Activated T-cell treated with anti-CD3 and anti-CD28 coated beads, Interleukin-2, amount 50 U/mL, for 72 hours (primary cell): ENCODE measurements around the gene FGF12. TPM values are rescaled to one million over a fixed set of nuclear protein-coding genes. Genes with fewer than 3 reads are reported as not detected.
"Not testable (repeated sequence)": the region's sequence is repeated elsewhere in the genome, so short reads cannot be mapped to it uniquely, and the experiment has no call there.

Experiments used
- ATAC-seq, 2 donors: fragments of 150-1000 bp; cut with Tn5 transposase; replicated peaks in 1 of 2; 2 replicates each; pipeline ENCODE4 v1.10.0; 2021; ENCODE audit warnings: moderate library complexity in 2 of 2, mild to moderate bottlenecking in 1 of 2
- DNase-seq, 2 donors: peaks; one replicate each; pipeline ENCODE4 v3.0.0; 2021 to 2022; ENCODE audit warnings: mixed read lengths in 1 of 2
- H3K27ac Mint-ChIP-seq: one replicate; pipeline ENCODE4 v1.8.0; 2022; ENCODE audit warnings: mild to moderate bottlenecking, moderate library complexity, mixed read lengths
- H3K27me3 Mint-ChIP-seq: one replicate; pipeline ENCODE4 v1.8.0; 2022; ENCODE audit warnings: low read depth, mixed read lengths
- H3K36me3 Mint-ChIP-seq, 2 donors: one replicate each; pipeline ENCODE4 v1.8.0; 2022; ENCODE audit warnings: mixed read lengths in 2 of 2, mild to moderate bottlenecking in 1 of 2; ENCODE audit not compliant: insufficient read depth in 2 of 2
- H3K4me1 Mint-ChIP-seq: one replicate; pipeline ENCODE4 v1.8.0; 2022; ENCODE audit warnings: low read depth, mixed read lengths
- H3K4me3 Mint-ChIP-seq, 2 donors: one replicate each; pipeline ENCODE4 v1.8.0; 2022; ENCODE audit warnings: mild to moderate bottlenecking in 2 of 2, mixed read lengths in 2 of 2, moderate library complexity in 2 of 2
- H3K9me3 Mint-ChIP-seq, 2 donors: one replicate each; pipeline ENCODE4 v1.8.0; 2022; ENCODE audit warnings: mixed read lengths in 2 of 2
- total RNA-seq, 2 donors: library from RNA; stranded (reverse); gene quantifications; one replicate each; pipeline ENCODE4 v1.2.3, GENCODE V29; 2022

The FGF12 gene
- total RNA-seq: not detected

- H3K36me3 Mint-ChIP-seq: no peaks in the 10 kb centered on the region
- peaks cover 39% of the 10 kb centered on the region for H3K27me3 Mint-ChIP-seq
- ATAC-seq (peak in 1 of 2 donors; percentile 17), DNase-seq (no peak)
- peaks cover 0 to 2% of the 10 kb centered on the region in 2 donors for H3K9me3 Mint-ChIP-seq
- H3K27ac Mint-ChIP-seq: no peak within 1 kb of the TSS
- peak within 1 kb of the TSS in 1 of 2 donors; percentile 23 for H3K4me3 Mint-ChIP-seq
- H3K4me1 Mint-ChIP-seq: peaks cover 5% of the 10 kb centered on the region
Observed at GRCh38 chr3:192727032-192727847, at the start of gene FGF12. FGF12 (minus strand) TSS chr3:192727541.

DNA sequence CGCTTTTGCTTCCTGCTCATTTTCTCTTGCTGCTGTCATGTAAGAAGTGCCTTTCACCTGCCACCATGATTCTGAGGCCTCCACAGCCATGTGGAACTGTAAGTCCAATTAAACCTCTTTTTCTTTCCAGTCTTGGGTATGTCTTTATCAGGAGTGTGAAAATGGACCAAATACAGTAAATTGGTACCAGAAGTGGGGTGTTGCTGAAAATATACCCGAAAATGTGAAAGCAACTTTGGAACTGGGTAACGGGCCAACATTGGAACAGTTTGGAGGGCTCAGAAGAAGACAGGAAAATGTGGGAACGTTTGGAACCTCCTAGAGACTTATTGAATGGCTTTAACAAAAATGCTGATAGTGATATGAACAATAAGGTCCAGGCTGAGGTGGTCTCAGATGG, 47.0 kb upstream of the FGF12 start:
- DNase-seq, ATAC-seq, H3K27ac Mint-ChIP-seq, H3K27me3 Mint-ChIP-seq, H3K4me3 Mint-ChIP-seq, H3K4me1 Mint-ChIP-seq: not testable (repeated sequence)
- Mint-ChIP-seq H3K9me3 (peaks cover 11 to 13% of the 10 kb centered on the region in 2 donors), H3K36me3 (peaks cover 6 to 12% of the 10 kb centered on the region in 2 donors)

- no peaks in the 10 kb centered on the region for H3K4me1 Mint-ChIP-seq
- ATAC-seq (no peak), DNase-seq (peak in 1 of 2 donors; percentile 3)
- H3K36me3 Mint-ChIP-seq: peaks cover 6 to 12% of the 10 kb centered on the region in 2 donors
- no peaks in the 10 kb centered on the region for H3K27me3 Mint-ChIP-seq
- H3K4me3 Mint-ChIP-seq: no peak overlapping the region
- H3K27ac Mint-ChIP-seq: no peak overlapping the region
- H3K9me3 Mint-ChIP-seq: peaks cover 11 to 13% of the 10 kb centered on the region in 2 donors
Observed at GRCh38 chr3:192772240-192772894, 45.0 kb upstream of the FGF12 start.

DNA sequence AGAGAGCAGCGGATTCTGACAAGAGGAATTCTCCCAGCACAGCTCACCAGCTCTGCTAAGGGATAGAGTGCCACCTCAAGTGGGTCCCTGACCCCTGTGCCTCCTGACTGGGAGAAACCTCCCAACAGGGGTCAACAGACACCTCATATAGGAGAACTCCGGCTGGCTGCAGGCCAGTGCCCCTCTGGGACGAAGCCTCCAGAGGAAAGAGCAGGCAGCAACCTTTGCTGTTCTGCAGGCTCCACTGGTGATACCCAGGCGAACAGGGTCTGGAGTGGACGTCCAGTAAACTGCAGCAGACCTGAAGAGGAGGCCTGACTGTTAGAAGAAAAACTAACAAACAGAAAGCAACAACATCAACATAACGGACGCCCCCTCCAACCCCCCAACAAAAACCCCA, 31.3 kb upstream of the FGF12 start:
- Mint-ChIP-seq H3K27ac (no peak overlapping the region), H3K4me3 (no peak overlapping the region), H3K27me3 (peaks cover 7% of the 10 kb centered on the region), H3K36me3 (no peaks in the 10 kb centered on the region), H3K4me1 (no peaks in the 10 kb centered on the region), H3K9me3 (peaks cover 0 to 1% of the 10 kb centered on the region in 2 donors)
- DNase-seq (no peak), ATAC-seq (no peak)

DNA sequence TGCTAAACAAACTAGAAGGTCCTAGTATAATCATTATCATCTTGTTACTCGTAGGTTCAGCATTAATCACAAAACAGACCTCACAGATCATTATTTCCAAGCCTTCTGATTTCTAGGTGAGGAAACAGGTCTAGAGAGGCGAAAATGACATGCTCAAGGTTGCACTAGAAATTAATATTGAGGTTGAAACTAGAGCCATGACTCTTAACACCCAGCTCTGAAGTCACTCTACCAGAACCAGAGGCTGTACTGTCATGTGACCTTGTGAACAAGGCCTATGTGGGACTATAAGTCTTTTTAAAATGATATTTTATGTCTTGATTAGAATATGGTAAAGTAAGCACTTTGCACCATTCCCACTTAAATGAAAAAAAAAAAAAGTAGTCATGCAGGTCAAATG, 23.8 kb upstream of the FGF12 start:
- Mint-ChIP-seq H3K27me3 (peaks cover 7% of the 10 kb centered on the region), H3K9me3 (no peaks in the 10 kb centered on the region)

DNA sequence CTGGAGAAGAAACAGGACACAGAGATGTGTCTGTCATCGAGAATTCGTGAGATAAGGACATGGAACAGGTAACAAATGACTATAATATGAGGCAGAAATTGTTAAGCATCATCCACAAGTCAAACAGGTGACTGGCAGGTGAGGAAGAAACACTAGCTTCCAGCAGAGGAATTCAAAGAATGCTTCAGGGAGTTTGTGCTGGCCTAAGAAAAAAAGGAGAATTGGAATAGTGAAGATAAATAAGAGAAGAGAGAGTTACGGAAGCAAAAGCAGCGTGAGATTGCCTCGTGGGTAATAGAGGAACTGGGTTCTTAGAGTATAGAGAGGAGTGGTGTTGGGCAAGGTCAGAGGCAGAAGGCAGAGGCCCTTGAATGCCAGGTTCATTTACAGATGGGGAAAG, 22.9 kb upstream of the FGF12 start:
- peaks cover 0 to under 1% of the 10 kb centered on the region in 2 donors for H3K9me3 Mint-ChIP-seq
- peaks cover 7% of the 10 kb centered on the region for H3K27me3 Mint-ChIP-seq
- DNase-seq: no peak
- H3K27ac Mint-ChIP-seq: no peak overlapping the region
- no peak overlapping the region for H3K4me3 Mint-ChIP-seq
- no peaks in the 10 kb centered on the region for H3K4me1 Mint-ChIP-seq
- ATAC-seq: no peak
- H3K36me3 Mint-ChIP-seq: peaks cover 0 to 2% of the 10 kb centered on the region in 2 donors

More for the DNA sequence above, 23.8 kb upstream of the FGF12 start:
- Mint-ChIP-seq H3K27ac (no peak overlapping the region), H3K36me3 (peaks cover 0 to 2% of the 10 kb centered on the region in 2 donors), H3K4me1 (no peaks in the 10 kb centered on the region), H3K4me3 (no peak overlapping the region)
- no peak for DNase-seq
- ATAC-seq: no peak

GRCh38 chr3:192747746-192748145, 20.4 kb upstream of the FGF12 start:
- H3K36me3 Mint-ChIP-seq: peaks cover 0 to 2% of the 10 kb centered on the region in 2 donors
- no peak overlapping the region for H3K4me3 Mint-ChIP-seq
- no peak for DNase-seq
- no peaks in the 10 kb centered on the region for H3K4me1 Mint-ChIP-seq
- ATAC-seq: no peak
- H3K9me3 Mint-ChIP-seq: peaks cover 0 to 2% of the 10 kb centered on the region in 2 donors
- no peaks in the 10 kb centered on the region for H3K27me3 Mint-ChIP-seq
- H3K27ac Mint-ChIP-seq: no peak overlapping the region

DNA sequence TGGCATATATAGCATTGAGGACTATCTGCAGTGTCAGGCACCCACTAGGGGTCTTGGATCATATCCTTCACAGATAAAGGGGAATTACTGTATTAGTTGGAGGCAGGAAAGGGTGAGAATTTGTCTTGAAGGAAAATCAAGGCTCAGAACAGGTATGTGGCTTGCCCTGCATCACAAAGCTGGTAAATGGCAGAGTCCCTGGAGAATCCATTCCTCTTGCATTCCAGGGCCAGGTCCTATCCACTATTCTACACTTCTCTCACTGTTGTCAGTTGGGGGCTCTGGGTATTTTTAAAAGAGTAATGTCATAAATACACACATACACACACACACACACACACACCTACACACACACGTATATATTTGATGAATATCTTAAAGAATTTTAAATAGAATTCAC, 19.8 kb upstream of the FGF12 start:
- no peaks in the 10 kb centered on the region for H3K27me3 Mint-ChIP-seq
- peaks cover 0 to 2% of the 10 kb centered on the region in 2 donors for H3K9me3 Mint-ChIP-seq
- ATAC-seq (no peak), DNase-seq (no peak)
- peaks cover 0 to 2% of the 10 kb centered on the region in 2 donors for H3K36me3 Mint-ChIP-seq
- H3K27ac Mint-ChIP-seq: no peak overlapping the region
- H3K4me1 Mint-ChIP-seq: no peaks in the 10 kb centered on the region
- no peak overlapping the region for H3K4me3 Mint-ChIP-seq

- DNase-seq (no peak), ATAC-seq (no peak)
- Mint-ChIP-seq H3K4me1 (no peaks in the 10 kb centered on the region), H3K36me3 (peaks cover 0 to 2% of the 10 kb centered on the region in 2 donors), H3K27ac (no peak overlapping the region), H3K9me3 (peaks cover 0 to 2% of the 10 kb centered on the region in 2 donors), H3K4me3 (no peak overlapping the region), H3K27me3 (no peaks in the 10 kb centered on the region)
Observed at GRCh38 chr3:192745150-192745549, 17.8 kb upstream of the FGF12 start.

- H3K27me3 Mint-ChIP-seq, H3K36me3 Mint-ChIP-seq, DNase-seq, H3K4me1 Mint-ChIP-seq, H3K27ac Mint-ChIP-seq, H3K4me3 Mint-ChIP-seq, ATAC-seq, H3K9me3 Mint-ChIP-seq: not testable (repeated sequence)
Observed at GRCh38 chr3:192744604-192745003, 17.3 kb upstream of the FGF12 start.

DNA sequence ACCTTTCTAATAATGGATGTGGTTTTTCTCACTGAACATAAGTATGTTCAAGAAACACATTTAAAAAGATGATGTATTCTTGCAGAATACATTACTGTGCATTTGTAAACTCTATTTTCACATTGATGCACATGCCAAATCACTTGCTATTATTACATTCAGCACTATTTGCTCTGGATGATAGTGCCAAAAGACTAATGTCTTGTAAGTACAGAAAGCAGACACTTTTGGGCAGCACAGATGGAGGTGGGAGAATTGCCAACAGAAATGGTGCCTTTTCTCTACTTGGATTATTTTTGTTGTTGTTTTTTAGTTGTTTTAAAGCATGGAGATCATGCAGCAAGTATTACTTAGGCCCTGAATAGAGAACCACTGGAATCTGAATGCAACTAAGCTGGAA, 10.2 kb upstream of the FGF12 start:
- Mint-ChIP-seq H3K4me1 (no peaks in the 10 kb centered on the region), H3K27ac (no peak overlapping the region), H3K36me3 (no peaks in the 10 kb centered on the region), H3K4me3 (no peak overlapping the region), H3K9me3 (no peaks in the 10 kb centered on the region), H3K27me3 (no peaks in the 10 kb centered on the region)
- DNase-seq (no peak), ATAC-seq (no peak)

GRCh38 chr3:192731233-192731632, 3.9 kb upstream of the FGF12 start:
- no peak for ATAC-seq
- Mint-ChIP-seq H3K27ac (no peak overlapping the region), H3K4me1 (peaks cover 5% of the 10 kb centered on the region), H3K4me3 (no peak overlapping the region), H3K27me3 (peaks cover 31% of the 10 kb centered on the region), H3K9me3 (peaks cover 0 to 2% of the 10 kb centered on the region in 2 donors), H3K36me3 (no peaks in the 10 kb centered on the region)
- DNase-seq: no peak

DNA sequence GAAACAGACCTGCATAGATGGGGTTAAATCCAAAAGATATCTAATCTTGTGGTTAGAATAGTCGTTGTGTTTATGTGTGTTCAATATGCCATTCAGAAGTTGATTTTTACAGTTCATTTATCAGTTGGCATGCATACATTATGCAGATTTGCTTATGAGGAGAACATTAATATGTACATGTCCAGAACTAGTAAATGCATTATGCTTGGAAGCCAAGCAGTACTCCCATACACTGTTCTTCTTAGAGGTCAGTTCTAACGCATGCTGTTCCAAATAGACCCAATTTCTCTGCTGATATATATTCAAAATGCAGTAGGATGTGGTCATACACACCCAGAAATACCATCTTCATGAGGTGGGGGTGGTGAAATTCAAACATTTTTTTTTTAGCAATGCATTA, 956 bp downstream of the FGF12 start:
- Mint-ChIP-seq H3K4me3 (no peak overlapping the region), H3K36me3 (no peaks in the 10 kb centered on the region), H3K27me3 (peaks cover 43% of the 10 kb centered on the region), H3K4me1 (peaks cover 5% of the 10 kb centered on the region), H3K9me3 (peaks cover 0 to 2% of the 10 kb centered on the region in 2 donors), H3K27ac (no peak overlapping the region)
- DNase-seq: no peak
- ATAC-seq: no peak
